Left colon (tissue), 2 donors: ENCODE results near the gene HS1BP3. TPM values are rescaled to one million over a fixed set of nuclear protein-coding genes. Genes with fewer than 3 reads are reported as not detected.

Source experiments
- ATAC-seq: fragments of 200-7000 bp; cut with Tn5 transposase; one replicate; pipeline ENCODE4 v1.9.1; 2020; ENCODE audit warnings: mild to moderate bottlenecking, moderate library complexity
- DNase-seq, 2 donors: peaks; one replicate each; pipeline ENCODE4 v3.0.0-alpha.2; 2020
- intact Hi-C, 2 donors: fragments of 100-400 bp; cut with DNase I in 1 of 2; cut with micrococcal nuclease in 1 of 2; formaldehyde crosslinking; loops; one replicate each; pipeline versions ENCODE4 v1.11.2 to v1.14.0; 2022; cut with DNase I, micrococcal nuclease
- total RNA-seq, 2 donors: library from RNA; stranded (reverse); fragmentation: NEBNext Ultra II Directional; extraction: Animal tissue kit (Norgen Biotek cat#: 25700); gene quantifications; one replicate each; pipeline ENCODE4 v1.2.1, GENCODE V29; 2021
- donor health status: DM: no; HTN: no; CAD: no.
- donor health status: DM: yes; HTN: yes; CAD: no.

The HS1BP3 gene
- total RNA-seq, 2 donors from 2014 or later = 26.9 to 33.5 TPM

DNA sequence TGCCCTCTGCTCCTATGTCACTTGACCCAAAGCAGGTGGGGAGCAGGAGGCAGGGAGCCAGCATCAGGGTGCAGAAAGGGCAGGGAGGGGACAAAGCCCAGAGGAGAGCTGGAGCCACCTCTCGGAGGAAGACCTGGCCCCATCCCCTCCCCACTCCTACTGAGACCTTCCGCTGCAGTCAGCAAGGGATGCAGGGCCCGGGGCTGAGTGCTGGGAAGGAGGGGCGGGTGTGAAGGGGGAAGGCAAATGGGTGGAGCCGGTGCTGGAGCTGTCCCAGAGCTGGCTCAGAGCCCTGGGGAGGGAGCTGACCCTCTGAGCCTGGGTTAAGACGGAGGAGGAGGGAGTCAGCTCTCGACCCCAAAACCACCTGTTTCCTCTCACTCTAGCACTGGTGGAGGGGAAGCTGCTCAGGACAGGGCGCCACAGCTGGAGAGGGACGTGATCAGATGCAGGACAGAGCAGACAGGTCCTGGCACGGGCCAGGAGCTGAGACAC lies 33.8 kb downstream of the HS1BP3 start:
- ATAC-seq (no peak), DNase-seq (peak; percentile 44 to 76)
- intact Hi-C loops = no loop called here

DNA sequence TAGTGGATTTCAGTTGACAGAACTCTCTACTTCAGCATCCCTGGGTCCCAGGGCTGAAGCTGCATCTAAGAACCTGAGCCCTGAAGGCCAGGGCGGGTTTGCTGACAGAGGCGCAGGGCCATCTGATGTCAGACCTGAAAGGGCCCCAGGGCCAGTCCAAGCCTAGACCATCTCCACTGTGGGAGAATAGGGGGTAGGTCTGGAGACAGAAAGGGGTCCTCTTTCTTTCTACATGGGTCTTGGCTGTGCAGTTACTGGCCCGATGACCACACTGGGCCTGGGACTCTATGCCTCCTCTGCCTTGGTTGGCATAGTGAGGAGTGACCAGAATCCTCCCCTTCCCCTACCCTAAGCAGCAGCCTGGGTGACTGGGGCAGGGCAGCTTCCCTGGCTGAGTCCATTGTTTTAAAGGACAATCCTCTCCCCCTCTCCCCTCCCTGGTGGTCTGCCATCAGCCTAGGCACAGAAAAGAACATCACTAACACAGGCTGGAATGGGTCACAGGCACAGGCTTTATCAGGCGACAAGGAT lies 34.5 kb downstream of the HS1BP3 start:
- intact Hi-C loops = no loop called here
- ATAC-seq (no peak), DNase-seq (peak in 1 of 2 donors; percentile 24)

DNA sequence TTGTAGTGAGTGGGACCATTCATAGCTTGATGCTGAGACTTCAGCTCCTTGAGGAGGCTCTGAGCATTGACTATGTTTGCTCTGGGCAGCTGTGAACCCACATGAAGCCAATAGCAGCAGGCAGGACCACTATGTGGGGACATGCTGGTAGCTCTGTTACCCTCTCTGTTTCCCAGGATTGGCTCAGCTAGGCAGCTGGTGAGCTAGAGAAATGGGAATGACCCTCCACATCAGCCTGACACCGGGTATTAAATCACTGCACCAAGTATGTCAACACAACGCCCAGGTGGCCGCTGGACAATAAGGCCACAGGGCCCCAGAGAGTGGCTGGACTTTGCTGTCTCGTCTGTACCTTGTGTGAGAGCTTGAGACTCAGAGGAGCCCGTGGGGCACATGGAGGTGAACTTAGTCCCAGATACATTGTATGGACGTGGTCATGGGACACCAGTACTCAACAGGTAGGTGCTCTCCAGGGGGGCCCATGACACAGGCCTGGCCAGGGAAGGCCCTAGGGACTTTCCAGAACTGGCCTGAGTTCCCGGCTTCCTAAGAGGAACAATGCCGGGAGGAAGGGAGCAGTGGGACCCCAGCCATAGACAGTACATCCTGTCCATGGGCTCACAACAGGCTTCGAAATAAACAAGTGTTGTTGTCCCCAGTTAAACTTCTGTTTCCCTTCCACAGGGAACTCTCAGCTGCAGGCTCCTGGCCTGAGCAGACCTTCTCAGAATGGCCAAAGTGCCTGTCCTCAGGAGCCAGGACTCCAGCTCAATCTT lies 35.2 kb downstream of the HS1BP3 start:
- intact Hi-C loops = no loop called here
- ATAC-seq (no peak), DNase-seq (peak in 1 of 2 donors; percentile 27)

GRCh38 chr2:20615068-20615465 lies 35.8 kb downstream of the HS1BP3 start:
- ATAC-seq = no peak
- DNase-seq = peak in 1 of 2 donors; percentile 28
- intact Hi-C loops = no loop called here

DNA sequence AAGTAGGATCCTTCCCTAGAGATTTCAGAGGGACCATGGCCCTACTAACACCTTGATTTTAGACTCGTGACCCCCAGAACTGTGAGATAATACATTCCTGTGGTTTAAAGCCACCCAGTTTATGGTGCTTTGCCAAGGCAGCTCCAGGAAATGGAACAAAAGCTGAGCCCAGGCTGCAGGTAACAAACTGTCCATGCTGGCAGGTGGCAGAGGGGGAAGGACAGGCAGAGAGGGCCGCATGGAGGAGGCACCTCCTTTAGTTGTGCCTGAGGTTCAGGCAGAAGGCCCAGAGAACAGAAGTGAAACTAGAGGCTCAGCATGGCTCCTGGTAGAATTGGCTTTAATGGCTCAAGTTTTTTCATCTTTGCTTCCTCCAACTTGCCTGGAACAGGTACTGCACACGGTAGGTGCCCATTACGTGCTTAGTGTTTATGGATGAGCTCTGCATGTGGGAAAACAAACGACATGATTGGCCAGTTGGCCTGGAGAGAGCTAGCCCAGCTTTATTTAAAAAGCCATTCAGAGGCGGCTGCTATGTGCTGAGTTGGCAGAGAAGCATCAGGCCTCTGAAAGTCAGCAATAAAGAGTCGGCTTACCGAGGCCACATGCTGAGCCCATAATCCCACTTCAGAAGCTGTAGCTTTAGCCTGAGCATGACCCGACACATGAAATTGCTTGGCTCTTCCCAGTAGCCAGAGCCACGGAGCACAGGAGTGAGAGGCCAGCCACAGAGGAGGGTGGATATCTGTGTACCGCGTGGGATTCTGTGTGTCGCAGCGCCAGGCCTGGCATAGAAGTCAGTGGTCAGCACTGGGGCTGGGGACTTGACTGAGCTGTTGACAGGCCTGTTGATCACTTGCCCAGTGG lies 36.5 kb downstream of the HS1BP3 start:
- DNase-seq = peak in 1 of 2 donors; percentile 57
- peak; percentile 50 for ATAC-seq
- intact Hi-C loops = no loop called here

DNA sequence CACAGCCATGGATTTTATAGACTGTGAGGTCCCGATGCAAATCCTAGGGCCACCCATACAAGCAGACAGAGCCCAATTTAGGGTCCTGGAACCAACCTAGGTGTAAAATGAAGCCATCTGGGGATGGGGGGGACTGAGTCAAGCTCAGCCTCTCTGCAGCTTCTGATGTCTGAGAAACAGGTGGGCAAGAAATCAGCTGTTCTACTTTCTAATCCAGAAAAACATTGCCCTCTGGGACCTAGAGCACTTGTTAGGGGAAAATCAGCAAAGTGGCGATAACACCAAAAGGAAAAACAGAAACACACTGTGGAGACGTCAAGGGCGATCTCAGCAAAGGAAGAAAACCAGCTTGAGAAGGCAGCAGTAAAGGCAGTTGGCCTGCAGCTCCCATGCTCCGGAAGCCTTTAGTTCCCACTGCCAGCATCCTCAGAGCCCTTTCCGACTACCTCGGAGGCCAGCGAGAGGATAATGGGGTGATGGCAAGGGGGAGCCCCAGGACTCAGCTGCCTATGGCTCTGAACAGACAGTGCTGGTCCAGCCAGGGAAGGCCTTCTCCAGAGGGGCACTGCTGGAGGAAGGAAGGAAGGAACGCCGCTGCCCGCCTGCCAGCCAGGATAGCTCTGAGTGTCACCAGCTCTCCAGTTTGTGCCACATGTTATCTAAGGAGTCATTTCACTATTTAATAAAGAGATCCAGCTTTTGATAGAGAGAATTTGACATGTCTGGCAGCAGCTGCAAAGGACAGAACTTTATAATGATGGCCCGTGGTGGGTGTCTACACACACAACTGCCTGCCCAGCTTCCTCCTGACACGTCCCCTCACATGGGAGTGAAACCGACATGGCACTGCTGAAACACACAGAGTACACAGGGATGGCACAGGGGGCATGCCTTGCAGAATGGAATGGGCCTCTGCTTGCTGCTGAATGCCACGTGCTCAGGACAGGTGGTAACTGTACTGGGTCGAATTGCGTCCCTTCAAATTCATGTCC lies 37.7 kb downstream of the HS1BP3 start:
- no peak for ATAC-seq
- peak in 1 of 2 donors; percentile 25 for DNase-seq
- intact Hi-C loops = no loop called here

DNA sequence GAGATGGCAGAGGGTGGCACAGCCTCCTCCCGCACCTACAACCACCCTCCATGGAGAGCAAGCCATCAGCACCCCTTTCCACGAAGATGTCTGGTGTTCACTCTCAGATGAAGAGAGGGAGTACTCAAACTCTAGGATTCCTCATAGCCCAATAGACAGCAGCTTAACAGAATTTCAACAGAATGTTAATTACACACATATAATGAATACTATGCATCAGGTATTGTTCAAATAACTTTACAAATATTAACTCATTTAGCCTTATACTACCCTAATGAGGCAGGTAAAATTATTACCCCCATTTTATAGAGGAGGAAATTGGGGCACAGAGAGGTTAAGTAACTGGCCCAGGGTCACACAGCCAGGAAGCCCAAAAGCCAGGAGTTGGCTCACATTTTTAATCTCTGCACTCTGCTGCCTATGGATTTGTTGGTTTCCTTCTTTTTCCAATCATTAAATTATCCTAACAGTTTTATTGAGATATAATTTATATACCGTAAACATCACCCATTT lies 39.0 kb downstream of the HS1BP3 start:
- DNase-seq (no peak), ATAC-seq (no peak)
- intact Hi-C loops = no loop called here

GRCh38 chr2:20611077-20611843 lies 39.6 kb downstream of the HS1BP3 start:
- intact Hi-C loops = no loop called here
- DNase-seq = peak in 1 of 2 donors; percentile 68
- ATAC-seq = no peak

GRCh38 chr2:20609995-20610357 lies 40.9 kb downstream of the HS1BP3 start:
- intact Hi-C loops = no loop called here
- DNase-seq (peak in 1 of 2 donors; percentile 18), ATAC-seq (no peak)

DNA sequence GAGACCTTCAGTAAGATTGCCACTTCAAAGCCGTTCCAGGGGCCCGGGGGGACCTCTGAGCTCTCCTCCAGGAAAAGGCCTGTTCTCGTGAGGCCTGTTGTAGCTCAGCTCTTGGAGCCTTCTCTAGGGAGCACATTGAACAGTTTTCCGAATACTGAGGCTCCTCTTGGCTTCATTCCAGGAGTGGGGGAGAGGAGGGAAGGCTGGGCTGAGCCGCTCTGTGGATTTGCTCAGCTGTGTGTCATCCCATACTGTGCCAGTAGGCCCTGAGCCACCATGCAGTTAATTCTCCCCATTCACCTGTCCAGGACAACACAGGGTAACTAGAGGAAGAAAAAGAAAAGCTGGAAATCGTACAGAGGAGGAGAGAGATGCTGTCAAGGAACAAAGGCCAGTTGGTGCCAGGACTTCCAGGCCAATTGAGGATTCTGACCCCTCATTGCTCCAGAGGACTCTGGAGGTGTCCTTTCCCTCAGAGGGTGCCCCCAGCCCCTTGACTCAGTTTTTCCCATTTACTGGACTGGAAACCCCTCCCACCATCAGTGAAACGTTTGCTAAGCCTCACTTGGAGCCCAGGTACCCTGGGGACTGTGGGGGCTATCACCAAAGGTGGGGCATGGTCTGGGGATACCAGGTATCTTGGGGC lies 41.4 kb downstream of the HS1BP3 start:
- intact Hi-C loops = no loop called here
- ATAC-seq = peak; percentile 25
- peak in 1 of 2 donors; percentile 59 for DNase-seq

DNA sequence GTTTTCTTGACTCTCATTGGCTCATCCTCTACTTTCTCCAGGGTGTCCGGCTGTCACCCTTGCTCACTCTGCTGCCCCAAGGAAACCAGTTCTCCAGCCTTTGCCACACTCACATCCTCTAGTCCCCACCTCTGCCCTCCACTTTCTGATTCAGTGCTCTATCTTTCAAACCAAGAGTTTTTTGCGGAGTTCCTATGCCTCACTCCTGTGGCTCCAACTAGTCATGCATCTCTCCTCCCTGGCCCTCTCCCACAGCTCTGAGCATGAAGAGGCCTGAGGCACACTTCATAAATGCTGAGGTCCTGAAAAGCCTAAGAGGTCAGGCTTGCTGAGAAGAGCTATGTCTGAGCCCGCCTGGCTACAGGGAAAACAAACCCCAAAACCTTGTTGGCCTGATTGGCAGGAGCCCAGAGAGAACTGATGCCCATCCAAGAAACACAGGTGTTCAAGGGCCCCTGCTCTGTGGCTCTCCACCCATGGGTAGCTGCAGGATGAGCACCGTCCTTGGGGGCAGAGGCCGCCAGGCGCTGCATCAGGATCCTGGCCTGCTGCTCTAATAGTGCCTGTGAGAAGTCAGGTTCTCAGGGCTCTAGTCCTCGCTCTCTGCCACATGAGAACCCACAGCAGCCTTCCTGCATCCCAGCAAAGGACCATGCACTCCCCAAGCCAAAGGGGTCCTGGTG lies 42.1 kb downstream of the HS1BP3 start:
- ATAC-seq (no peak), DNase-seq (no peak)
- intact Hi-C loops = no loop called here

DNA sequence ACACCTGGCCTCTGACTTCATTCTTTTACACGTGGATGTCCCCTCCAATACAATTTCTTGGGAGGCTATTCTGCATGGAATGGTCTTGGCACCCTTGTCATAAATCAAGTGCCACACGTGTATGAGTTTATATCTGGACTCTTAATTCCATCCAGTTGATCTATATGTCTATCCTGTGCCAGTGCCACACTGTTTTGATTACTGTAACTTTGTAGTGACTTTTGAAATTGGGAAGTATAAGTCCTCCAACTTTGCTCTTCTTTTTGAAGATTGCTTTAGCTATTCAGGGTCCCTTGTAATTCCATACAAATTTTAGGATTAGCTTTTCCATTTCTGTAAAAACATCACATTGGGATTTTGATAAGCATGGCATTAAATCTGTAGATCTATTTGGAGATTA lies 43.5 kb downstream of the HS1BP3 start:
- intact Hi-C loops = no loop called here
- DNase-seq (no peak), ATAC-seq (no peak)

DNA sequence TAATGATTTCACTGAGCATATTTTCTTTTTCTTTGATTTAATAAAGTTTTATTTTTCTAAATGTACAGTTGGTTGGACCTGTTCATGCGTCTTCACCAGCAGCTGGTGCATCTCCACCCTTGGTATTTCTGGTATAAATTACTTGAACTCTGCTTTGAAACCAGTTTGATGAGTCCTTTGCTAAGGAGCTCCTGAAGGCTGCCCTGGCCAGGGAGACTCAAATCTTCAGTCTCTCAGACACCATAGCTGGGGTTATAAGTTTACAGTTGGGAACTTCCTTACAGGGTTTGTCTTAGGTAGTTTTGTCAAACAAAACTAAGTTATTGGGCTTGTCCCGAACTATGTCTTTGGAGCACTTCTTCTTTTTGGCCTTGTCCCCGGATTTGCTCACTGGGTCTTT lies 44.7 kb downstream of the HS1BP3 start:
- no peak for DNase-seq
- no peak for ATAC-seq
- intact Hi-C loops = no loop called here

DNA sequence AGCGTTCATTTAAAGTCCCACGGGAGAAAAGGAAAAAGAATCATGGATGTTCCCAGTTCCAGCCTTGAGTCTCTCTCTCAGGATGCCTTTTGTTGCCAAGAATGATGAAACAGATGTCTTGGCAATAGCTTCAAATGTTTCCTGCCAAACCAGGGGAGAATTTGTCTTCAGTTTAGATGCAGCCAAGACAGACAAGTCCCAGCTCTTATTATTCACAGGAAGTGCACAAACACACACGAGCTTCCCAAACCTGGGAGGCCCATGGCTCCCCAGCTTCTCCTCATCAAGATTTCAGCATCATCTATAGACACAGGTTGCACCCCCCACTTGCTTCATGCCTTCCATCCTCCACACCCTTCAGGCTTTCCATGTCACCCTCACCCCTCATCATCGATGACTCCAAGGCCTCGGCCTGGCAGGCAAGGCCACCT lies 45.9 kb downstream of the HS1BP3 start:
- DNase-seq (peak in 1 of 2 donors; percentile 25), ATAC-seq (no peak)
- intact Hi-C loops = no loop called here

- intact Hi-C loops = no loop called here
- DNase-seq (peak in 1 of 2 donors; percentile 22), ATAC-seq (no peak)
Observed at GRCh38 chr2:20604401-20604911, 46.4 kb downstream of the HS1BP3 start.

GRCh38 chr2:20603791-20604190 lies 47.1 kb downstream of the HS1BP3 start:
- ATAC-seq = no peak
- intact Hi-C loops = no loop called here
- peak in 1 of 2 donors; percentile 8 for DNase-seq
